ENCODE measurements around the gene ACTN3. TPM values are rescaled to one million over a fixed set of nuclear protein-coding genes. Genes with fewer than 3 reads are reported as not detected.

Gene ACTN3
- total RNA-seq, 1 experiment from 2014 or later, result not detected

GRCh38 chr11:66545701-66546367, 869 bp upstream of the ACTN3 start, which contains the start of gene ZDHHC24:
TSS of gene ZDHHC24 (minus strand) at chr11:66546048. CDS start at chr11:66546003, 45 bp downstream.
- Mint-ChIP-seq H3K36me3 (ENCODE audit: insufficient read depth, unreplicated experiment) (peaks cover 24% of the 10 kb centered on the region), H3K4me3 (ENCODE audit: low read depth, unreplicated experiment) (peak within 1 kb of the TSS; percentile 74), H3K9me3 (ENCODE audit: low read depth, unreplicated experiment) (no peaks in the 10 kb centered on the region), H3K27me3 (ENCODE audit: unreplicated experiment) (peaks cover 31% of the 10 kb centered on the region), H3K27ac (ENCODE audit: unreplicated experiment) (no peak within 1 kb of the TSS), H3K4me1 (ENCODE audit: low read depth, unreplicated experiment) (peaks cover 6% of the 10 kb centered on the region)
- TF ChIP-seq, protein P1, sequence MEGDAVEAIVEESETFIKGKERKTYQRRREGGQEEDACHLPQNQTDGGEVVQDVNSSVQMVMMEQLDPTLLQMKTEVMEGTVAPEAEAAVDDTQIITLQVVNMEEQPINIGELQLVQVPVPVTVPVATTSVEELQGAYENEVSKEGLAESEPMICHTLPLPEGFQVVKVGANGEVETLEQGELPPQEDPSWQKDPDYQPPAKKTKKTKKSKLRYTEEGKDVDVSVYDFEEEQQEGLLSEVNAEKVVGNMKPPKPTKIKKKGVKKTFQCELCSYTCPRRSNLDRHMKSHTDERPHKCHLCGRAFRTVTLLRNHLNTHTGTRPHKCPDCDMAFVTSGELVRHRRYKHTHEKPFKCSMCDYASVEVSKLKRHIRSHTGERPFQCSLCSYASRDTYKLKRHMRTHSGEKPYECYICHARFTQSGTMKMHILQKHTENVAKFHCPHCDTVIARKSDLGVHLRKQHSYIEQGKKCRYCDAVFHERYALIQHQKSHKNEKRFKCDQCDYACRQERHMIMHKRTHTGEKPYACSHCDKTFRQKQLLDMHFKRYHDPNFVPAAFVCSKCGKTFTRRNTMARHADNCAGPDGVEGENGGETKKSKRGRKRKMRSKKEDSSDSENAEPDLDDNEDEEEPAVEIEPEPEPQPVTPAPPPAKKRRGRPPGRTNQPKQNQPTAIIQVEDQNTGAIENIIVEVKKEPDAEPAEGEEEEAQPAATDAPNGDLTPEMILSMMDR (IDR thresholded peaks at IDR 0.05; ENCODE audit: unreplicated experiment), result no peak
- peak; percentile 95 for DNase-seq
- BruUV-seq (replicated peaks), result no TSS peak
- CTCF ChIA-PET, result interaction anchor here (0.9 to 2.1 kb wide), 2 partner anchors 128 to 133 kb away, joined by 3 to 7 read pairs; no protein-coding TSS in a partner anchor
- intact Hi-C loops (cut with micrococcal nuclease; ENCODE audit: unreplicated experiment), result no loop called here

DNA sequence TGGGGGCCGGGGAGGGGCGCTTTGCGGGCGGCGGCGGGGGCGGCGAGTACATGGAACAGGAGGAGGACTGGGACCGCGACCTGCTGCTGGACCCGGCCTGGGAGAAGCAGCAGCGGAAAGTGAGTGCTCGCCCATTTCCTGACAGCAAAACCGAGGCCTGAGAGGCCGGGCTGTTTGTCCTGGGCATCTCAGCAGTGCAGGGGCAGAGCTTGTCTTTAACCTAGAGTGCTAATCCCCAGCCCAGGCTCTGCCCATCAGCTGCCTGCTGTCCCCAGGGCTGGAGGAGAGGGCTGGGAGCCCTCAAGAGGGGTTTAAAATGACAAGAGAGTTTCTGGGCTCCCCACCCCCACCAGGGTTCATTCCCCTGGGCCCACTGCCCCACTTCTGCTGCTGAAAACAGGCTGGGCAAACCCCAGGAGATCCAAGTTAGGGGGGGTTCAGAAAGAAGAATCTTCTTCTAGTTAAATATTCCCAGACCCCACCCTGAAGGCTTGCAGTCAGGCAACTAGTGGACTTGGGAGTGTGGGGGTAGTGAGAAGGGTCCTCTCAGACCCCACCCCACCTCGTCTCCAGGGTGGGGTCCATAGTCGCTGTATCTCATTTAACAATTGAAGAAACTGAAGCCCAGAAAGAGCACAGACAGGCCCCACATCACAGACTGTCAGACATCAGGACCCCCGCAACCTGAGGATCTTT, 411 bp downstream of the ACTN3 start:
- Mint-ChIP-seq H3K36me3 (ENCODE audit: insufficient read depth, unreplicated experiment) (peaks cover 13% of the 10 kb centered on the region), H3K27me3 (ENCODE audit: unreplicated experiment) (peaks cover 31% of the 10 kb centered on the region), H3K9me3 (ENCODE audit: low read depth, unreplicated experiment) (no peaks in the 10 kb centered on the region), H3K27ac (ENCODE audit: unreplicated experiment) (no peak overlapping the region), H3K4me3 (ENCODE audit: low read depth, unreplicated experiment) (no peak overlapping the region), H3K4me1 (ENCODE audit: low read depth, unreplicated experiment) (peaks cover 6% of the 10 kb centered on the region)
- CTCF ChIA-PET, result interaction anchor here (2.1 kb wide), 1 partner anchor 131 kb away, joined by 7 read pairs; no protein-coding TSS in a partner anchor
- intact Hi-C loops (cut with micrococcal nuclease; ENCODE audit: unreplicated experiment), result no loop called here
- TF ChIP-seq, protein P1 (IDR thresholded peaks at IDR 0.05; ENCODE audit: unreplicated experiment), result no peak
- DNase-seq, result no peak
- no TSS peak for BruUV-seq (replicated peaks)

- H3K9me3 Mint-ChIP-seq (ENCODE audit: low read depth, unreplicated experiment), result no peaks in the 10 kb centered on the region
- no peak overlapping the region for H3K4me3 Mint-ChIP-seq (ENCODE audit: low read depth, unreplicated experiment)
- peaks cover 12% of the 10 kb centered on the region for H3K36me3 Mint-ChIP-seq (ENCODE audit: insufficient read depth, unreplicated experiment)
- TF ChIP-seq, protein P1 (IDR thresholded peaks at IDR 0.05; ENCODE audit: unreplicated experiment), result no peak
- peaks cover 6% of the 10 kb centered on the region for H3K4me1 Mint-ChIP-seq (ENCODE audit: low read depth, unreplicated experiment)
- intact Hi-C loops (cut with micrococcal nuclease; ENCODE audit: unreplicated experiment), result no loop called here
- DNase-seq, result no peak
- H3K27me3 Mint-ChIP-seq (ENCODE audit: unreplicated experiment), result peaks cover 31% of the 10 kb centered on the region
- CTCF ChIA-PET, result no interaction called here
- no TSS peak for BruUV-seq (replicated peaks)
- H3K27ac Mint-ChIP-seq (ENCODE audit: unreplicated experiment), result no peak overlapping the region
Measured at GRCh38 chr11:66547662-66548009, 933 bp downstream of the ACTN3 start.

GRCh38 chr11:66548041-66548440, 1.3 kb downstream of the ACTN3 start:
- H3K36me3 Mint-ChIP-seq (ENCODE audit: insufficient read depth, unreplicated experiment), result peaks cover 12% of the 10 kb centered on the region
- BruUV-seq (replicated peaks), result no TSS peak
- H3K4me3 Mint-ChIP-seq (ENCODE audit: low read depth, unreplicated experiment), result no peak overlapping the region
- H3K9me3 Mint-ChIP-seq (ENCODE audit: low read depth, unreplicated experiment), result no peaks in the 10 kb centered on the region
- TF ChIP-seq, protein P1 (IDR thresholded peaks at IDR 0.05; ENCODE audit: unreplicated experiment), result no peak
- H3K27me3 Mint-ChIP-seq (ENCODE audit: unreplicated experiment), result peaks cover 31% of the 10 kb centered on the region
- DNase-seq, result no peak
- H3K27ac Mint-ChIP-seq (ENCODE audit: unreplicated experiment), result no peak overlapping the region
- CTCF ChIA-PET, result no interaction called here
- intact Hi-C loops (cut with micrococcal nuclease; ENCODE audit: unreplicated experiment), result no loop called here
- peaks cover 6% of the 10 kb centered on the region for H3K4me1 Mint-ChIP-seq (ENCODE audit: low read depth, unreplicated experiment)
